ENCODE measurements around the gene KLF11.

Gene KLF11

DNA sequence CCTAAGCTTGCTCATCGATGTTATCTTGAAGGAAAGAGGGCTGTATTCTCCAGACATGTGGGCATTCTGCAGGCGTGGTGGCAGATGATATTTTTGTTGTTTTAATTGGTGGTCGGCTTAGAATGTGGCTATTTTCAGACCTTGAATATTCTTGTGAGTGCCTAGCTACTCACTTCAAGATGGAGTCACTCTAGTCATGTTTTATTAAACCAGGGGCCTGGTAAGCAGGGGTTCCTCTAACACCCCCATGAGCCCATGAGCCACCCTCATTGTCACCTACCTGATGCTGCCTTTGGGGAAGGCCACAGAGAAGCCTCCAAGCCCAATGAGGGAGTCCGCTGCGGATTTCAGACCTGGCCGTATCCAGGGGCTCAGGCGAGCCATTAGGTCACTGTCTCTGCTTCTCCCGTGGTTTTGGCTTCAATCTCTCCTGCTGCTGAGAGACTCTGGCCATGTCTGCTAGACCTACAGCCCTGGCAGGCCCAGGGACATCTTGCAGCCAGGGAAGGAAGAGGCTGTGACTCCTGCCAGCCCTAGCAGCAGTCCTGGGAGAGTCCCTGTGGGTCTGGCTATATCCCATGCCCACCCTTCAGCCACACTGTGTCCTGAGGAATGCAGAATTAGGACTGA, 16.3 kb upstream of the KLF11 start:
- Histone ChIP-seq H3K4me3 (replicated peaks; ENCODE audit: low read depth, low read length) (no peak overlapping the region), H3K27me3 (replicated peaks; ENCODE audit: control insufficient read depth, insufficient read depth, low read length) (no peaks in the 10 kb centered on the region), H3K36me3 (ENCODE audit: control insufficient read depth, insufficient read depth, low read length) (no peaks in the 10 kb centered on the region)
- no peak for DNase-seq (ENCODE audit: extremely low read depth, insufficient read length)
- TF ChIP-seq CTCF (IDR thresholded peaks at IDR 0.05; ENCODE audit: insufficient read depth, low read length, poor library complexity, severe bottlenecking): no peak

DNA sequence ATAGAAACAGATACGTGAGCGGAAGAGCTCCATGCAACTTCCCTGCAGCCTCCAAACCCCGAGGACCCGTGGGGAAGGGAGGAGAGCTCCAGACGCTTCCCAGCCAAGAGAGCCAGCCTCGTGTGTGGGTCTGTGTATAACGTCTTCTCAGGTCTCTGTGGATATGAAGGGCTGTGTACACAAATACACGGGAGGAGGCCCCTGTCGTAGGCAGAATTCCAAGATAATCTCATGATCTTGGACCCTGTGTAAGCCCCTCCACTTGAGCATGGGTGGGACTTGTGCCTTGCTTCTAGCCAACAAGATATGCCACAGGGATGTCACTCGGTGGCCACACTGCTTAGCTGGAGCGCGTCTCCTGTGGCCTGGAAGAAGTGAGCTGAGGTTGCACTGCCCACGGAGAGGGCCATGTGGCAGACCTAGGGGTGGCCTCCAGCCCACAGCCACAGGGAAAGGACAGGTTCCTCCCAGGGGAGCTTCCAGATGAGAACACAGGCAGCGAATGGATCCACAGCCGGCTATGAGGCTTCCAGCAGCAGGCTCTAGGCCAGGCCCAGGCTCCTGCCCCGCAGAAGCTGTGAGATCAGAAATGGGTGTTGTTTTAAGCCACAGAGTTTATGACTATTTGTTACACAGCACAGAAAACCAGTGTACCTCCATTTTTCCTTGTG, 15.6 kb upstream of the KLF11 start:
- no peaks in the 10 kb centered on the region for H3K36me3 ChIP-seq (ENCODE audit: control insufficient read depth, insufficient read depth, low read length)
- no peak for DNase-seq (ENCODE audit: extremely low read depth, insufficient read length)
- no peak for TF ChIP-seq CTCF (IDR thresholded peaks at IDR 0.05; ENCODE audit: insufficient read depth, low read length, poor library complexity, severe bottlenecking)
- H3K27me3 ChIP-seq (replicated peaks; ENCODE audit: control insufficient read depth, insufficient read depth, low read length): no peaks in the 10 kb centered on the region
- H3K4me3 ChIP-seq (replicated peaks; ENCODE audit: low read depth, low read length): no peak overlapping the region

DNA sequence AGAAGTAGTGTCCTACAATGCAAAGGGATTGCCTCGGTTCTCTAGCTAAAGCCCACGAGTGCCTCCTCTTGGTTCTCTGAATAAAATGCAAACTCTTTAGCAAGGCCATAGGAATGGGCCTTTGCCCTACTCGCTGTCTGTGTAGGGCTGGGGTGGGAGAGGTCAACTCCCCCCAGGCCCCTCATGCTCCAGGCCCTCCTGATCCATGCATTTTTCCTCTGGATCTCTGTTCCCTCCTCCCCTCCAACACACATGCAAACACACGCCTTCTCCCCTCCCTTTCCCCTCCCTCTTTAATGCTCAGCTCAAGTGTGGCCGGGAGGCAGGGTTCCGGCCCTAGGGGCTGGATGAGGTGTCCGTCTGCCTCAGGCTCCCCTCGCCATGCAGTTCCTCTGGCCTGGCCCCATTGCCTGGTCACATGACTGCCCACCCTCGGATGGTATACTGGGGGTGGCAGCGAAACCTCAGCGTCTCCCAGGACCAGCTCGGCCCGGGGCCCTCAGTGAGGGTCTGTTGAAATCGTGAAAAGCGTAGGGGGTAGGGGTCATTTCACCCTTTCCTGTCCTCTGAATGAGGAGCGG, 14.9 kb upstream of the KLF11 start:
- Histone ChIP-seq H3K27me3 (replicated peaks; ENCODE audit: control insufficient read depth, insufficient read depth, low read length) (no peaks in the 10 kb centered on the region), H3K4me3 (replicated peaks; ENCODE audit: low read depth, low read length) (no peak overlapping the region)
- no peak for DNase-seq (ENCODE audit: extremely low read depth, insufficient read length)

GRCh38 chr2:10028988-10029874, 14.1 kb upstream of the KLF11 start:
- Histone ChIP-seq H3K36me3 (ENCODE audit: control insufficient read depth, insufficient read depth, low read length) (no peaks in the 10 kb centered on the region), H3K4me3 (replicated peaks; ENCODE audit: low read depth, low read length) (no peak overlapping the region; the same call in 1 of the 2 replicates), H3K27me3 (replicated peaks; ENCODE audit: control insufficient read depth, insufficient read depth, low read length) (no peaks in the 10 kb centered on the region)
- peak; percentile 50 for DNase-seq (ENCODE audit: extremely low read depth, insufficient read length)
- TF ChIP-seq CTCF (IDR thresholded peaks at IDR 0.05; ENCODE audit: insufficient read depth, low read length, poor library complexity, severe bottlenecking): no peak

More for the DNA sequence above, 14.9 kb upstream of the KLF11 start:
- H3K36me3 ChIP-seq (ENCODE audit: control insufficient read depth, insufficient read depth, low read length): no peaks in the 10 kb centered on the region
- TF ChIP-seq CTCF (IDR thresholded peaks at IDR 0.05; ENCODE audit: insufficient read depth, low read length, poor library complexity, severe bottlenecking): peak; percentile 34

GRCh38 chr2:10029875-10030223, 13.5 kb upstream of the KLF11 start:
- no peaks in the 10 kb centered on the region for H3K27me3 ChIP-seq (replicated peaks; ENCODE audit: control insufficient read depth, insufficient read depth, low read length)
- H3K4me3 ChIP-seq (replicated peaks; ENCODE audit: low read depth, low read length): no peak overlapping the region
- no peak for TF ChIP-seq CTCF (IDR thresholded peaks at IDR 0.05; ENCODE audit: insufficient read depth, low read length, poor library complexity, severe bottlenecking)
- no peak for DNase-seq (ENCODE audit: extremely low read depth, insufficient read length)
- no peaks in the 10 kb centered on the region for H3K36me3 ChIP-seq (ENCODE audit: control insufficient read depth, insufficient read depth, low read length)

Data from GM06990 (cell line).